Motor neuron (in vitro differentiated cells): ENCODE results near the gene RABL2B. TPM values are rescaled to one million over a fixed set of nuclear protein-coding genes. Genes with fewer than 3 reads are reported as not detected.
A peak's percentile ranks its signal among the peaks of the same experiment; 100 is the strongest.
"Not testable (repeated sequence)": the region's sequence is repeated elsewhere in the genome, so short reads cannot be mapped to it uniquely, and the experiment has no call there.

ENCODE experiments used
- ATAC-seq, 8 experiments: fragments of 200-7000 bp; cut with Tn5 transposase; replicated peaks in 6 of 8; 2 replicates each; pipeline ENCODE4 v1.8.0; 2021; ENCODE audit warnings: mild to moderate bottlenecking in 8 of 8, moderate library complexity in 8 of 8
- H3K27ac ChIP-seq, 2 donors: fragments of 250-450 bp; sonication (Bioruptor Pico); 2 replicates each; pipeline ENCODE4 v1.9.0; 2021; ENCODE audit warnings: antibody characterized with exemption in 2 of 2, mild to moderate bottlenecking in 2 of 2, moderate library complexity in 1 of 2
- H3K4me1 ChIP-seq, 2 donors: fragments of 250-450 bp; sonication (Bioruptor Pico); replicated peaks in 1 of 2; 2 replicates each; pipeline ENCODE4 v1.6.1; 2021; ENCODE audit warnings: antibody characterized with exemption in 2 of 2, mild to moderate bottlenecking in 2 of 2, moderate library complexity in 1 of 2
- H3K4me3 ChIP-seq, 5 donors: fragments of 250-450 bp; sonication (Bioruptor Pico); 2 replicates each; pipeline ENCODE4 v1.9.0; 2021; ENCODE audit warnings: antibody characterized with exemption in 5 of 5, mild to moderate bottlenecking in 5 of 5, moderate library complexity in 4 of 5
- WGBS, 10 experiments: fragments of 450-650 bp; shearing (Covaris generic); methylation state at CpG; one replicate each; pipeline ENCODE4 v1.0.0; 2022; 5-methylcytosine and 5-hydroxymethylcytosine counted together
- in situ Hi-C, 9 experiments: fragments of 400-800 bp; cut with MboI; loops; one replicate each; pipeline ENCODE4 v1.15.0; 2021; ENCODE audit warnings: low sequenced_read_pairs in 9 of 9, low pct_unique_long_range_greater_than_20kb in 2 of 9; ENCODE audit not compliant: unreplicated experiment in 9 of 9
- total RNA-seq, 8 experiments: library from RNA; unstranded; fragments of 300-600 nt; gene quantifications; 2 replicates each; pipeline versions ENCODE4 v1.2.3 to v1.2.4, GENCODE V29; 2022

The RABL2B gene
- 10 to 100 TPM in 7 of 8 experiments, 1 to 10 TPM in 1; 9.3 to 33.7 (median 22.6) TPM for total RNA-seq

DNA sequence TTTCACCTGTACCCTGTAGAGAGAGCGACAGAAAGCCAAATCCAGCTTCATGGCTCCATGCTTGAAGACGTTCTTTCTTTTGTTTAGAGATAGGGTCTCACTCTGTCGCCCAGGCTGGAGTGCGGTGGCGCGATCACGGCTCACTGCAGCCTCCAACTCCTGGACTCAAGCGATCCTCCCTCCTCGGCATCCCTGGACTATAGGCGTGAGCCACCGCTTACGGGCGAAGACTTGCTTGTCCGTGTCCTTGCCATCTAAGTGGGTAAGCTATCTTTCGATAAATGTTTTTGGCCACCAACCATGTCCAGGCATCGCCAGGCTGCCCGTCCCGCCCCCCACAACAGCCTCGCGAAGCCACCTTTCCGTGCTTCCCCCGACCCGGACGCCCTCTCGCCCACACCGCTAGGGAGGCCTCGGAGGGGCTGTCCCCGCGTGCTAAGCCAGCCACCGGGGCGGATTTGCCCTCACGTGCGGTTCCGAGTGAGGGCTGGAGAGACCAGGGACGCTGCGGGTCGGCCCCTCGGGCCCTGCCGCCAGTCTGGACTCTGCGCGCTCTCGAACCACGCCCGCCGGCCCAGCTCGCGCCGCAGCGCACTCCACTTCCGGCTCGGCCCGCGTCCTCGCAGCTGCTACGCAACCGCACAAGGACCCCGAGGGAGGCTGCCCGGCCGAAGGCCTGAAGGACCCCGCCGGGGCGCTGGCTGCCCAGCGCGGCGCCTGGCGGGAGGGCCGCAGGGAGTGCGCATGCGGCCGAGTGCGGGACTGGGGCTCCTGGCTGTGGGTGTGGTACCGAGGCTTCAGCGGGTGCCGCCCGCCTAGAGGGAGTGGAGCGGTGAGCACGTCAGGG lies at the start of gene RABL2B:
RABL2B (minus strand) TSS at position 604 of the 847 bp plus-strand sequence. CDS start 1,342 bp downstream, outside the sequence.
- H3K4me1 ChIP-seq, in situ Hi-C loops: not testable (repeated sequence)
- Histone ChIP-seq H3K27ac (peak within 1 kb of the TSS; percentile 33 to 88), H3K4me3 (peak within 1 kb of the TSS; percentile 72 to 96 (median 88))
- WGBS, 10 experiments = no CpG with 5 or more reads among the region's 77 CpGs
- ATAC-seq = peak; percentile 95 to 98 (median 97)

- WGBS, 10 experiments = no CpG with 5 or more reads among the region's 5 CpGs
Measured at GRCh38 chr22:50786936-50787335, 3.5 kb upstream of the RABL2B start.

DNA sequence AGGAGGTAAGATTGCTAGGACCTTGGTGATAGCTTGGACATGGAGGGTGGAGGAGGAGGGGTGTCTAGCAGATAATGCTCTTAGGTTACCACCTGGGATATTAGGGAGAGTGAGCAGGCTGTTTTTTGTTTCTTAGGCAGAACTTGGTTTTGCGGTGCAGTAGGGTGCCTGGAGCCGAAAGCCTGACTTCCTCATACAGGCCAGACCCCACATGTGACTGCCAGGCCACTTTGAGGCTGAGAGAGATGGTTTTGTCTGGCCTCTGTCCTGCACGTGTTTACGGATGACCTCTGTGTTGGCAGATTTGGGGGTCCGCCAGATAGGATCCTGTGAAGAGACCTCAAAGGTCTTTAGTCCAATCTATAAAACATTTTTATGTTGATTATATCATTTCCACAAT lies 1.9 kb upstream of the RABL2B start:
- in situ Hi-C loops, H3K4me3 ChIP-seq, H3K27ac ChIP-seq, ATAC-seq, H3K4me1 ChIP-seq: not testable (repeated sequence)
- WGBS, 10 experiments = no CpG with 5 or more reads among the region's 5 CpGs

More at GRCh38 chr22:50786936-50787335, 3.5 kb upstream of the RABL2B start:
- H3K27ac ChIP-seq, H3K4me1 ChIP-seq, ATAC-seq, H3K4me3 ChIP-seq, in situ Hi-C loops: not testable (repeated sequence)

- peak overlapping the region; percentile 33 to 43 (median 40) for H3K4me3 ChIP-seq
- WGBS, 10 experiments = no CpG with 5 or more reads among the region's 16 CpGs
- H3K27ac ChIP-seq, H3K4me1 ChIP-seq, in situ Hi-C loops: not testable (repeated sequence)
- ATAC-seq = peak in 6 of 8 experiments; percentile 2 to 52 (median 44)
Measured at GRCh38 chr22:50783880-50784276, 442 bp upstream of the RABL2B start.

- H3K4me1 ChIP-seq, ATAC-seq, in situ Hi-C loops, H3K27ac ChIP-seq, H3K4me3 ChIP-seq: not testable (repeated sequence)
- WGBS, 10 experiments = no CpG with 5 or more reads among the region's 3 CpGs
Measured at GRCh38 chr22:50782253-50782652, 1.2 kb downstream of the RABL2B start.

- H3K4me1 ChIP-seq, ATAC-seq, H3K27ac ChIP-seq, in situ Hi-C loops, H3K4me3 ChIP-seq: not testable (repeated sequence)
- 73 to 100% (median 100%) methylated on average over 1 to 4 of the region's 4 CpGs for WGBS, 10 experiments
Measured at GRCh38 chr22:50780244-50780643, 3.2 kb downstream of the RABL2B start.

- H3K4me3 ChIP-seq, H3K4me1 ChIP-seq, in situ Hi-C loops, ATAC-seq, H3K27ac ChIP-seq: not testable (repeated sequence)
- whole genome bisulfite sequencing, 10 experiments = no CpG with 5 or more reads among the region's 5 CpGs
Measured at GRCh38 chr22:50777631-50778030, 5.8 kb downstream of the RABL2B start.

DNA sequence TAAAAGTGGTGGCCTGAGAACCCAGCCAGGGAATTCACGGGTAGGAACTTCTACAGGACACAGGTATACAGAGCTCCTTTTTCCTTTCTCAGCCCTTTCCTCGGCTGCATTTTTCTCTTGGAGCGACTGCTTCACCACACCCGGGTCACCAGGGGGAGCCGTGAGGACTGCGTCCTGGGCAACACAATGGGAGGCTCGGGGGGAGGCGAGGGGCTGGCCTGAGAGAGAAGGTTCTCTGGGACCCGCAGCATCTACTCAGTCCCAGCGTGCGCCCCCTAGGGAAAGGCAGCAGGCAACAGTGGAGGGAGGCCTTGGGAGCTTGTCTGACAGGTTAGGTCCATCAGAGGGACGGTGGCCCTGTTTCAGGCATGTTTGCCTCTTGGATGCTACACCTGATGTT lies 8.3 kb downstream of the RABL2B start:
- ATAC-seq = peak; percentile 18 to 100 (median 98)
- WGBS, 10 experiments = no CpG with 5 or more reads among the region's 12 CpGs
- in situ Hi-C loops, H3K27ac ChIP-seq, H3K4me3 ChIP-seq, H3K4me1 ChIP-seq: not testable (repeated sequence)

DNA sequence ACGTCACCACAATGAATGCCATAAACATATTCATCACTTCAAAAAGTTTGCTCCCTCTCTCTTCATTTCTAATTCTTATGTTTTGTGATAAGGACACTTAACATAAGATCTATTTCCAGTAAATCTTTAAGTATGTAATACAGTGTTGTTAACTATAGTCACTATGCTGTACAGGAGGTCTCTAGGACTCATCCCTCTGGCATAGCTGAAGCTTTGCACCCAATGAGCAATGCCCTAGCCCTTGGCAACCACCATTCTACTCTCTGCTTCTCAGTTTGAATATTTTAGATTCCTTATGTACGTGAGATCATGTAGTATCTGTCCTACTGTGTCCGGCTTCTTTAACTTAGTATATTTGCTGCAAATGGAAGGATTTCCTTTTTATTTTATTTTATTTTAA lies 19.1 kb downstream of the RABL2B start:
- WGBS, 10 experiments = 68 to 100% (median 95%) methylated on average over 1 to 2 of the region's 3 CpGs; no CpG with 5 or more reads in 7 of the 10 experiments

DNA sequence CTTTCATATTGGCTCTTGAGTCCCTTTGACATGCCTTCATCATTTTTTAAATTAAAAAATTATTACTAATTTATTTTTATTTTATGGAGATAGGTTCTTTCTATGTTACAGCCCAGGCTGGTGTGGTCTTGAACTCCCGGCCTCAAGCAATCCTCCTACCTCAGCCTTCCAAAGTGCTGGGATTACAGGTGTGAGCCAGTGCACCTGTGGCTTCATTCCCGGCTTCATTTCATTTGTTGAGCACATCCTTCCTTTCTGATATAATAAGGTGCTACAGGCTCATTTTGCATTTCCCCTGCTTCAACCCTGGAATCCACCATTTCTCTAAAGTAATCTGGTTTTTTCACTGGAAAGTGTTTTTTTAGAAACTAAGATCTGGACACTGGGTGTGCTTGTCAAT lies 21.6 kb downstream of the RABL2B start:
- H3K4me3 ChIP-seq, H3K27ac ChIP-seq, in situ Hi-C loops, ATAC-seq, H3K4me1 ChIP-seq: not testable (repeated sequence)
- no CpG with 5 or more reads among the region's 2 CpGs for WGBS, 10 experiments

More for the DNA sequence above, 19.1 kb downstream of the RABL2B start:
- H3K27ac ChIP-seq, H3K4me3 ChIP-seq, in situ Hi-C loops, H3K4me1 ChIP-seq: not testable (repeated sequence)
- ATAC-seq = peak in 3 of 8 experiments; percentile 36 to 87 (median 58)

- WGBS, 10 experiments = 0 to 82% (median 21%) methylated on average over 1 to 6 of the region's 10 CpGs; no CpG with 5 or more reads in 3 of the 10 experiments
- H3K4me1 ChIP-seq, H3K4me3 ChIP-seq, in situ Hi-C loops, H3K27ac ChIP-seq: not testable (repeated sequence)
- peak in 1 of 8 experiments; percentile 30 for ATAC-seq
Measured at GRCh38 chr22:50759597-50760341, 23.7 kb downstream of the RABL2B start.

DNA sequence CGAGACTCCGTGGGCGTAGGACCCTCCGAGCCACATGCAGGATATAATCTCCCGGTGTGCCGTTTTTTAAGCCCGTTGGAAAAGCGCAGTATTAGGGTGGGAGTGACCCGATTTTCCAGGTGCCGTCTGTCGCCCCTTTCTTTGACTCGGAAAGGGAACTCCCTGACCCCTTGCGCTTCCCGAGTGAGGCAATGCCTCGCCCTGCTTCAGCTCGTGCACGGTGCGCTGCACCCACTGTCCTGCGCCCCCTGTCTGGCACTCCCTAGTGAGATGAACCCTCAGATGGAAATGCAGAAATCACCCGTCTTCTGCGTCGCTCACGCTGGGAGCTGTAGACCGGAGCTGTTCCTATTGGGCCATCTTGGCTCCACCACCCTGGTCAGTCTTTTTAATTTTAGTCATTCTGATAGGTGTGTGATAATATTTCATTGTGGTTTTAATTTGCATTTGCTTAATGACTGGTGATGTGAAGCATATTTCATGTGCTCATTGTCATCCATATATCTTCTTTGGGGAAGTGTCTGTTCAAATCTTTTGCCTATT lies 26.4 kb downstream of the RABL2B start:
- peak; percentile 29 to 87 (median 42) for ATAC-seq
- H3K4me1 ChIP-seq, in situ Hi-C loops: not testable (repeated sequence)
- WGBS, 10 experiments = 10% methylated on average over 2 of the region's 24 CpGs; no CpG with 5 or more reads in 8 of the 10 experiments
- H3K27ac ChIP-seq = peak overlapping the region; percentile 45 to 81
- peak overlapping the region; percentile 32 to 50 (median 43) for H3K4me3 ChIP-seq

DNA sequence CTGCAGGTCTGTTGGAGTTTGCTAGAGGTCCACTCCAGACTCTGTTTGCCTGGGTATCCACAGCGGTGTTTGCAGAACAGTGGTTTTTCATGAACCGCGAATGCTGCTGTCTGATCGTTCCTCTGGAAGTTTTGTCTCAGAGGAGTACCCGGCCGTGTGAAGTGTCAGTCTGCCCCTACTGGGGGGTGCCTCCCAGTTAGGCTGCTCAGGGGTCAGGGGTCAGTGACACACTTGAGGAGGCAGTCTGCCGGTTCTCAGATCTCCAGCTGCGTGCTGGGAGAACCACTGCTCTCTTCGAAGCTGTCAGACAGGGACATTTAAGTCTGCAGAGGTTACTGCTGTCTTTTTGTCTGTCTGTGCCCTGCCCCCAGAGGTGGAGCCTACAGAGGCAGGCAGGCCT lies 27.0 kb downstream of the RABL2B start:
- H3K27ac ChIP-seq, H3K4me1 ChIP-seq, in situ Hi-C loops, ATAC-seq: not testable (repeated sequence)
- no CpG with 5 or more reads among the region's 9 CpGs for whole genome bisulfite sequencing, 10 experiments
- H3K4me3 ChIP-seq = peak overlapping the region in 1 of 5 donors; percentile 45
